ENCODE measurements around the gene PPT1.

DNA sequence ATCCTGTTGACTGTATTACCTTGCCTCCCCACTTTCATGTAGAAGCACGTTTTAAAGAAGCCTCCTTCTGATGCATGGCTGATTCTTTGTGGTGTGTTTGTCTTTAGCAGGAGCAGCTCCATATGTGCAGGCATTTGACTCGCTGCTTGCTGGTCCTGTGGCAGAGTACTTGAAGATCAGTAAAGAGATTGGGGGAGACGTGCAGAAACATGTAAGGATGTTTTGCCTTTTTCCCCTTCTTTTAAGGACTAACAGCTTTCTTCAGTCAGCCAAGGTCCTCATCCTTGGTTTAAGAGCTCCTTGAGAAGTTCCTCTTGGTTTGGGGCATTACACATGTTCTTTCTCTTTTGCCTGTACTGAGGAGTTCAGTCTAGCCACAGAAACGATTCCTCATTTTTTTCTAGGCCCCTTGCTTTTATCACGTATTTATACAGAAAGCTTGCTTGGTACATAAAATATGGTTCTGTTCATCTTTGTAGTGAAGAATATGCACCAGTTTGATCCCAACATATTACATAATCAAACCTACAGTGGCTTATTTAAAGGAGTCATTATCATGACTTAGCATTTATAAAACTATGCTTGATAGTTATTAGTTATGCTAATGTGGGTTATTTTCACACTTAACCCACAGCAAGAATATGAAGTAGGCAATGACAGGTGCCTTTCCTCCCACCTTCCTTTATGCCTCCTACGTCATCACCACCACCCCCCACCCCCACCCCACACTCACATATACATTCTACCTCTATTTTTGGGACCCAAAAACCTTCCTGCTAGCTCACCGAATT, 36.9 kb downstream of the PPT1 start:
- TF ChIP-seq, protein P1, sequence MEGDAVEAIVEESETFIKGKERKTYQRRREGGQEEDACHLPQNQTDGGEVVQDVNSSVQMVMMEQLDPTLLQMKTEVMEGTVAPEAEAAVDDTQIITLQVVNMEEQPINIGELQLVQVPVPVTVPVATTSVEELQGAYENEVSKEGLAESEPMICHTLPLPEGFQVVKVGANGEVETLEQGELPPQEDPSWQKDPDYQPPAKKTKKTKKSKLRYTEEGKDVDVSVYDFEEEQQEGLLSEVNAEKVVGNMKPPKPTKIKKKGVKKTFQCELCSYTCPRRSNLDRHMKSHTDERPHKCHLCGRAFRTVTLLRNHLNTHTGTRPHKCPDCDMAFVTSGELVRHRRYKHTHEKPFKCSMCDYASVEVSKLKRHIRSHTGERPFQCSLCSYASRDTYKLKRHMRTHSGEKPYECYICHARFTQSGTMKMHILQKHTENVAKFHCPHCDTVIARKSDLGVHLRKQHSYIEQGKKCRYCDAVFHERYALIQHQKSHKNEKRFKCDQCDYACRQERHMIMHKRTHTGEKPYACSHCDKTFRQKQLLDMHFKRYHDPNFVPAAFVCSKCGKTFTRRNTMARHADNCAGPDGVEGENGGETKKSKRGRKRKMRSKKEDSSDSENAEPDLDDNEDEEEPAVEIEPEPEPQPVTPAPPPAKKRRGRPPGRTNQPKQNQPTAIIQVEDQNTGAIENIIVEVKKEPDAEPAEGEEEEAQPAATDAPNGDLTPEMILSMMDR (IDR thresholded peaks at IDR 0.05): no peak
- no peak for TF ChIP-seq EZH2 (IDR thresholded peaks at IDR 0.05)
- TF ChIP-seq EZH2phosphoT487 (IDR thresholded peaks at IDR 0.05): no peak

All from neural progenitor cell (in vitro differentiated cells).